Astrocyte of the spinal cord (primary cell): ENCODE measurements around the gene WNT3A.

Source experiments
- DNase-seq: peaks from one replicate; pipeline ENCODE4 v3.0.0; 2011; ENCODE audit warnings: low read depth, low spot score
- H3K4me3 ChIP-seq: 2 replicates; pipeline ENCODE4 v1.5.1; 2011; ENCODE audit warnings: low read depth, mild to moderate bottlenecking, low read length, moderate library complexity
- in situ Hi-C: cut with HindIII; loops from 2 replicates; pipeline ENCODE4 v1.10.0; 2017; ENCODE audit warnings: low sequenced_read_pairs
- TF ChIP-seq, protein P1 (sequence below): IDR thresholded peaks from 2 replicates; pipeline ENCODE4 v1.5.1; 2012; ENCODE audit warnings: low read depth, mild to moderate bottlenecking, low read length, inconsistent platforms

Gene WNT3A

GRCh38 chr1:228013131-228013934, 6.5 kb downstream of the WNT3A start:
- TF ChIP-seq, protein P1, sequence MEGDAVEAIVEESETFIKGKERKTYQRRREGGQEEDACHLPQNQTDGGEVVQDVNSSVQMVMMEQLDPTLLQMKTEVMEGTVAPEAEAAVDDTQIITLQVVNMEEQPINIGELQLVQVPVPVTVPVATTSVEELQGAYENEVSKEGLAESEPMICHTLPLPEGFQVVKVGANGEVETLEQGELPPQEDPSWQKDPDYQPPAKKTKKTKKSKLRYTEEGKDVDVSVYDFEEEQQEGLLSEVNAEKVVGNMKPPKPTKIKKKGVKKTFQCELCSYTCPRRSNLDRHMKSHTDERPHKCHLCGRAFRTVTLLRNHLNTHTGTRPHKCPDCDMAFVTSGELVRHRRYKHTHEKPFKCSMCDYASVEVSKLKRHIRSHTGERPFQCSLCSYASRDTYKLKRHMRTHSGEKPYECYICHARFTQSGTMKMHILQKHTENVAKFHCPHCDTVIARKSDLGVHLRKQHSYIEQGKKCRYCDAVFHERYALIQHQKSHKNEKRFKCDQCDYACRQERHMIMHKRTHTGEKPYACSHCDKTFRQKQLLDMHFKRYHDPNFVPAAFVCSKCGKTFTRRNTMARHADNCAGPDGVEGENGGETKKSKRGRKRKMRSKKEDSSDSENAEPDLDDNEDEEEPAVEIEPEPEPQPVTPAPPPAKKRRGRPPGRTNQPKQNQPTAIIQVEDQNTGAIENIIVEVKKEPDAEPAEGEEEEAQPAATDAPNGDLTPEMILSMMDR, result no peak
- in situ Hi-C loops, result no loop called here
- H3K4me3 ChIP-seq, result no peak overlapping the region
- DNase-seq, result no peak

- TF ChIP-seq, protein P1, result no peak
- in situ Hi-C loops, result no loop called here
- no peak overlapping the region for H3K4me3 ChIP-seq
- peak; percentile 18 for DNase-seq
Measured at GRCh38 chr1:228013935-228014930, 7.4 kb downstream of the WNT3A start.

DNA sequence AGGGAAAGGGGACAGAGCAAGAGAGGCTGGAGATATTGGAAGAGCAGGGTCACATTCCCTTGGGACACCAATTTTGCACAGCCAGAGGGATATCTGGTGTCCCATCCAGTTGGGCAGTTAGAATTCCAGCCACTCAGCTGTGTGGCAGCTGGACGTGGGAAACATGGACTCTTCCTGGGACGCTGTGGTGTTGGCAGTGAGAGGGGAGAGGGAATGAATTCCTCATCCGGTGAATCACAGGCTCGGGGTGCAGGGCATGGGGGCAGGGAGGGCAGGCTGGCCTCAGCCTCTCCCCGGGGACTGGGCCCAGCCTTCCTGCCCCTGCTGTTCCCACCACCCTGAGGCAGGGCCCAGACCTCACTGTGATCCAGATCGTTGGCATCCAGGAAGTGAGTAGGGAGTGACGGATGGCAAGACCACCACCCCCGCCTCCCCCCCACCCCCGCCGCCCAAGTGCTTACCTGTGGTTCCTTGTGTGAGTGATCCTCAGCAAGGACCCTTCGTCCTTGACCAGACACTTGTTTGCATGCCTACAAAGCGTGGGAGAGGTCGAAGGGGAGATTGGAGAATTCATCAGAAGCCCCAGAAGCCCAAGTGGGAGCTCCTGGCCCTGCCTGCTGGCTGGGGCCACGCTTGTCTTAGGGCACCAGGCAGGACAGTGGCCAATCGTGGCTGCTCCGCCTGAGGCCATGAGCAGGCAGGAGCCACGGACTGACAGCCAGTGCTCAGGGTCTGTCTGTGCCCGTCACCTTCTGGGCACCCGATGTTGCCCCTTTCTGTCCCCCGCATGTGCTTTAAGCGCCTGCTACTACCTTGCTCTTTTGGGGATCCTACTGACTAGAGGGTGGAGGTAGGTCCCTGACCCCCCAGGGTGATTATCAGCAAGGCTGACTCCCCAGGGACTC, 8.7 kb downstream of the WNT3A start:
- no peak for DNase-seq
- H3K4me3 ChIP-seq, result no peak overlapping the region
- in situ Hi-C loops, result no loop called here
- TF ChIP-seq, protein P1, result no peak

DNA sequence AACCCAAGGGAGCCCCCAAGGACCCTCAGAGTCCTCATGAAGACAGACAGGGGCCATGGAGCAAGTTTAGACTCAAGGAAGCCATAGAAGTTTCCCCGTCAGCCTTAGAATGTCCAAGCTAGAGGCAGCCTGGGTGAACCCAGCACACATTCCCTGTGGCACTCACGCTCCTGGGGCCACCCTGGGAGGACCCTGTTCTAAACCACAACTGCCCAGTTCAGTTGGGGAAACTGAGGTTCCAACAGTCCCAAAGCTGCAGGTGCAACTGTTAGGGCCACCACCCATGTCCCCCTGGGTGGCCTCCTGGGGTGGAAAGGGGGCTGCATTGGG, 9.3 kb downstream of the WNT3A start:
- no peak for DNase-seq
- in situ Hi-C loops, result no loop called here
- TF ChIP-seq, protein P1, result no peak
- no peak overlapping the region for H3K4me3 ChIP-seq

- no peak for DNase-seq
- in situ Hi-C loops, result no loop called here
Measured at GRCh38 chr1:228016653-228017355, 10.0 kb downstream of the WNT3A start.

More at GRCh38 chr1:228016653-228017355, 10.0 kb downstream of the WNT3A start:
- TF ChIP-seq, protein P1, result no peak
- H3K4me3 ChIP-seq, result no peak overlapping the region
